ENCODE results near the gene DNAH2.

DNA sequence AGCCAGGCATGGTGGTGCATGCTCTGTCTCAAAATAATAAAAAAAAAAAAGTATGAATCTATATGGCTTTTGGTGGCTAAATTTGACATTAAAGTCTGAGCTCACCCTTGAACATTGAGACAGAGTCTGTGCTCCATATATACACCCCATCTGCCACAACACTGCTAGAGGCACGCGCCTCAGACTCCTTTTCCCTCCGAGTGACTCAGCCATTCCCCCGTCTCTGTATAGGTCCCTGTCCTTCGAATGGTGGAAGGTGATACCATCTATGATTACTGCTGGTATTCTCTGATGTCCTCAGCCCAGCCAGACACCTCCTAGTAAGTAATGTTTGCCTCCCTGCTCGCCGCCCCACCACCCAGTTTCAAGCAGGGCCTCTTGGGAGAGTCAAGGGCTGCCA lies 17.0 kb upstream of the DNAH2 start:
- TF ChIP-seq, protein P1, sequence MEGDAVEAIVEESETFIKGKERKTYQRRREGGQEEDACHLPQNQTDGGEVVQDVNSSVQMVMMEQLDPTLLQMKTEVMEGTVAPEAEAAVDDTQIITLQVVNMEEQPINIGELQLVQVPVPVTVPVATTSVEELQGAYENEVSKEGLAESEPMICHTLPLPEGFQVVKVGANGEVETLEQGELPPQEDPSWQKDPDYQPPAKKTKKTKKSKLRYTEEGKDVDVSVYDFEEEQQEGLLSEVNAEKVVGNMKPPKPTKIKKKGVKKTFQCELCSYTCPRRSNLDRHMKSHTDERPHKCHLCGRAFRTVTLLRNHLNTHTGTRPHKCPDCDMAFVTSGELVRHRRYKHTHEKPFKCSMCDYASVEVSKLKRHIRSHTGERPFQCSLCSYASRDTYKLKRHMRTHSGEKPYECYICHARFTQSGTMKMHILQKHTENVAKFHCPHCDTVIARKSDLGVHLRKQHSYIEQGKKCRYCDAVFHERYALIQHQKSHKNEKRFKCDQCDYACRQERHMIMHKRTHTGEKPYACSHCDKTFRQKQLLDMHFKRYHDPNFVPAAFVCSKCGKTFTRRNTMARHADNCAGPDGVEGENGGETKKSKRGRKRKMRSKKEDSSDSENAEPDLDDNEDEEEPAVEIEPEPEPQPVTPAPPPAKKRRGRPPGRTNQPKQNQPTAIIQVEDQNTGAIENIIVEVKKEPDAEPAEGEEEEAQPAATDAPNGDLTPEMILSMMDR (IDR thresholded peaks at IDR 0.05; ENCODE audit: poor library complexity) = no peak
- TF ChIP-seq EZH2 (IDR thresholded peaks at IDR 0.05; ENCODE audit: borderline replicate concordance) = no peak

Data from hepatocyte (in vitro differentiated cells).